HUES48 (cell line): ENCODE measurements around the gene FOXF1.

Source experiments
- H3K27ac ChIP-seq: one replicate; pipeline ENCODE4 v1.7.0; 2013; ENCODE audit warnings: low read depth, low read length, inconsistent platforms
- H3K27me3 ChIP-seq: 2 replicates; pipeline ENCODE4 v1.6.1; 2013; ENCODE audit warnings: mild to moderate bottlenecking, low read length; ENCODE audit not compliant: control insufficient read depth, insufficient read depth
- H3K36me3 ChIP-seq: 2 replicates; pipeline ENCODE4 v1.6.1; 2013; ENCODE audit warnings: low read length; ENCODE audit not compliant: control insufficient read depth, insufficient read depth
- H3K4me1 ChIP-seq: 2 replicates; pipeline ENCODE4 v1.6.1; 2013; ENCODE audit warnings: mild to moderate bottlenecking, low read length; ENCODE audit not compliant: control insufficient read depth, insufficient read depth
- H3K4me3 ChIP-seq: 2 replicates; pipeline ENCODE4 v1.5.1; 2013; ENCODE audit warnings: mild to moderate bottlenecking, low read depth, low read length
- H3K9ac ChIP-seq: 2 replicates; pipeline ENCODE4 v1.6.1; 2013; ENCODE audit warnings: mild to moderate bottlenecking, low read depth, low read length, moderate library complexity
- H3K9me3 ChIP-seq: 2 replicates; pipeline ENCODE4 v1.6.1; 2013; ENCODE audit warnings: low read length; ENCODE audit not compliant: control insufficient read depth, insufficient read depth

FOXF1 gene

DNA sequence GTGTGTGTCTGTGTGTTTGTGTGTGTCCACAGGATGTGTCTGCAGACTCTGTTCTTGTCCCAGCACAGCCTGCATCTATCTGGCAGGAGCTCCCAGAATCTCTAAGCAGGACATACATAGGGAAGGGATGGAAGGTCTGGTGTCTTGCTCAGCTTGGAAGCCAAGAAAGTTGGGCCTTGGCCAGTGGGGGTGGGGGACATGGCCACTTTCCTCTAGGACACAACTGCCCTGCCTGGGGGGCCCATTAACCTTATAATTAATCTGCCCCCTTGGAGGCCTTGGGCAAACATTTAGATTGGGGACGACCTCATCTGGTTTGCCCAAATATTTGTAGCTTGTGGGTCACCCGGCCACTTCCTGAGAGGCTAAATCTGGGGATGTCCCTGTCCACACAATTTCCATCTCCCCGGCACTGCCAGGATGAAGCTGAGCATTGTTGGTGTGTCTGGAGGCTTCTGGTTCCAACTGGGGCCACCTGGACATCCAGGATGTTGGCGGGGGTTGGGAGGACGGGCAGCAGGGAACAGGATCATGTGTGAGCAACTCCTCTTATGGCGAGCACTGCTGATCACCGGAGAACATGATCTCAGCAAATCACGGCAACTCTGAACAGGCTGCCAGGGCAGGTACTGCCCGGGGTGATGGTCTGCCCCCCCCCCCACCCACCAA is 17.2 kb upstream of the FOXF1 start:
- H3K27ac ChIP-seq: no peak overlapping the region
- no peak overlapping the region for H3K4me3 ChIP-seq
- peaks cover 99% of the 10 kb centered on the region for H3K27me3 ChIP-seq
- no peaks in the 10 kb centered on the region for H3K9me3 ChIP-seq
- no peaks in the 10 kb centered on the region for H3K36me3 ChIP-seq
- H3K9ac ChIP-seq: no peak overlapping the region
- peaks cover 17% of the 10 kb centered on the region for H3K4me1 ChIP-seq

GRCh38 chr16:86494039-86494564 is 16.2 kb upstream of the FOXF1 start:
- Histone ChIP-seq H3K27me3 (peaks cover 100% of the 10 kb centered on the region), H3K9ac (no peak overlapping the region), H3K9me3 (no peaks in the 10 kb centered on the region), H3K36me3 (no peaks in the 10 kb centered on the region), H3K4me1 (peaks cover 27% of the 10 kb centered on the region), H3K27ac (no peak overlapping the region), H3K4me3 (no peak overlapping the region)

DNA sequence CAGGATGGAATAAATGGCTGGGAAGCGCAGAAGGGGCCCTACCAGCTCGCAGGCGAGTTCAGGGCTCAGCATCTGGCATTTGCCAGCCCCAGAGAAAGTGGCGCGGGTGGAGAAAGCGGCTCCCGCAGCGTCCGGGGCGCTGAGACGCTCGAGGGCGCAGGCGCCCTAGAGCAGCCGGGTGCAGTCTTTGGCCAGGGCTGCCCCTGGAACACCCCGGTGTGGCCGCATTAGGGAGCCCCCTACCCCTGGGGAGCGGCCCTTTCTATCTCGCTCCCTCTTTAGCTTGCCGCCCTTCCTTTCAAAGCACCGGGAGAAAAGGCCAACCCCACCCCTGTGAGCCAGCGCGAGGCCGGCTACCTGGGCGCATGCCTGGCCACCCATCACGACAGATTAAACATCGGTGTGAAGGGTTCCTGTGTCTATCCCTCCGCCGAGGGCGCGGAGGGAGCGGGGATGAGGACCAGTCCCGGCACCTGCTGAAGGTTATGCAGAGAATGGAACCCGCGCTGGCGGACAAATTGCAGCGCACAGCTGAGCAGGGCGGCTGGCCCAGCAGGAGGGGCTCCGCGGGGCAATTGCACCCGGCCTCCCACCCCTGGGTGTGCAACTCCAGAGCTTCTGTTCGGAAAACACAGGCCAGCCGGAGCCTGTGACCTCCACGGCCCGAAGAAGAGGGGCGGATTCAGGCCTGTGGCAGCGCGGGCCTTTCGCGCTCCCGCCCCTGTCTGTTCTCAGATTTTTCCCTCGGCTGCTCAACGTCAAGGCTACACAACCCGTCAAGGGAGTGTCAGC is 15.6 kb upstream of the FOXF1 start:
- H3K9ac ChIP-seq: no peak overlapping the region
- H3K27me3 ChIP-seq: peaks cover 100% of the 10 kb centered on the region

GRCh38 chr16:86495357-86495701 is 15.0 kb upstream of the FOXF1 start:
- Histone ChIP-seq H3K27ac (no peak overlapping the region), H3K36me3 (no peaks in the 10 kb centered on the region), H3K9ac (no peak overlapping the region), H3K27me3 (peaks cover 100% of the 10 kb centered on the region), H3K4me1 (peaks cover 35% of the 10 kb centered on the region), H3K9me3 (no peaks in the 10 kb centered on the region), H3K4me3 (no peak overlapping the region)

More for the DNA sequence above, 15.6 kb upstream of the FOXF1 start:
- Histone ChIP-seq H3K36me3 (no peaks in the 10 kb centered on the region), H3K27ac (no peak overlapping the region), H3K4me3 (no peak overlapping the region), H3K9me3 (no peaks in the 10 kb centered on the region), H3K4me1 (peaks cover 29% of the 10 kb centered on the region)

- H3K27me3 ChIP-seq: peaks cover 100% of the 10 kb centered on the region
- H3K9me3 ChIP-seq: no peaks in the 10 kb centered on the region
- H3K9ac ChIP-seq: no peak overlapping the region
- peaks cover 36% of the 10 kb centered on the region for H3K4me1 ChIP-seq
- H3K27ac ChIP-seq: no peak overlapping the region
- H3K4me3 ChIP-seq: no peak overlapping the region
- H3K36me3 ChIP-seq: no peaks in the 10 kb centered on the region
Observed at GRCh38 chr16:86495756-86496261, 14.5 kb upstream of the FOXF1 start.

DNA sequence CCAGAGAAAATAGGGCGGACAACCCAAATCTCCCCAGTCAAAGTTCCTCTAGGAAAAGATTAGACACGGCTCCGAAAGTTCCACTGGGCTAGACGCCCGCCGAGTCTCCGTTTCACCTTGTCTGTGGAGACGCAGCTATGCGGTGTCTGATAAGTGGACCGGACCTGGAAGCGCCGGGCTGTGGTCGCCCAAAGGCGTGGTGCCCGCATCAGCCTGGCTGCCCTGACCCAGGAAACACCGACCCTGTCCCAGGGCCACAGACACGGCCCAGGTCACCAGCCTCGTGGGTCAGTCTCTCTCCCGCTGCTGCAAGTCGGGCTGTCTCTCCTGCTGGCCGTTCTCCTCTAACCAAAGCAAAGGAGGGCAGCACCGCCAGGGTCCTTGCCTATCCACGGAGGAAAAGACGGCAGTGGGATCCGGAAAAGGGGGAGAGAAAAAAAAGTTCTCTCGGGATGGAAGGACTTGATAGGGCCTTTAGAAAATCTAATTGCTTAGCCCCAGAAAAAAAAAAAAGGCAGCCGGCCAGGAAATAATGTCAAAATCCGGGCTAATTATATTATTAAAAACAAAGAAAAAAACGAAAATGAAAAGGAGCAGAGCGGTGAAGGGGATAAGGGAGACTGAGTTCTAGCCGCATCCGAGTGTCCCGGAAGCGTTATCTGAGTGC is 13.9 kb upstream of the FOXF1 start:
- no peaks in the 10 kb centered on the region for H3K9me3 ChIP-seq
- peaks cover 100% of the 10 kb centered on the region for H3K27me3 ChIP-seq
- H3K4me1 ChIP-seq: peaks cover 36% of the 10 kb centered on the region
- H3K27ac ChIP-seq: no peak overlapping the region
- H3K9ac ChIP-seq: no peak overlapping the region
- no peaks in the 10 kb centered on the region for H3K36me3 ChIP-seq
- no peak overlapping the region for H3K4me3 ChIP-seq

- Histone ChIP-seq H3K9me3 (no peaks in the 10 kb centered on the region), H3K27ac (no peak overlapping the region), H3K27me3 (peaks cover 100% of the 10 kb centered on the region), H3K9ac (no peak overlapping the region), H3K4me1 (peaks cover 36% of the 10 kb centered on the region), H3K4me3 (no peak overlapping the region), H3K36me3 (no peaks in the 10 kb centered on the region)
Observed at GRCh38 chr16:86496929-86497461, 13.3 kb upstream of the FOXF1 start.

GRCh38 chr16:86497551-86498021 is 12.7 kb upstream of the FOXF1 start:
- no peak overlapping the region for H3K4me3 ChIP-seq
- no peaks in the 10 kb centered on the region for H3K9me3 ChIP-seq
- H3K27ac ChIP-seq: no peak overlapping the region
- peaks cover 100% of the 10 kb centered on the region for H3K27me3 ChIP-seq
- H3K4me1 ChIP-seq: peaks cover 36% of the 10 kb centered on the region
- H3K9ac ChIP-seq: no peak overlapping the region
- no peaks in the 10 kb centered on the region for H3K36me3 ChIP-seq

DNA sequence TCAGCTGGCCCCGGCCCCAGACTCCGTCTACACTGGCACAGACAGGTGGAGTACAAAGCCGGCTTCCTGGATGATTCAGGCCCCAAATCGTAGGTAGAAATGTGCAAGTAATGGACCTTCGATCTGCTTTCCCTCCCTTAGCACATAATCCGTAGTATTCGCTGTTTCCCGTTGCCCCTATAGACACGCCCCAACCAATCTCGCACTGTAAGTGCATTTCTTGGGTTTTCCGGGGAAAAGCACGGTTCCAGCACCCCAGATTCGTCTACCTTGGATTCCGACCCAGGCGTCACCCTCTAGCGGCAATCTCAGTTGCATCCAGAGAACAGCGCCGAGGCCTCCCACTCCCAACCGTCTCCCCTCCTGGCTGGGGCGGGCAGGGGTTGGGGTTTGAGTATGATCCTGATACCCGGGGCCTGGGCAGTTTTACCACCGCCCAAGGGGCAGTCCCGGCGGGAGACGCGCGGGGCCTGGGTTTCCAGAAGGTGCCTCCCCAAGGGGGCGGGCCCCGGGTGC is 12.1 kb upstream of the FOXF1 start:
- Histone ChIP-seq H3K36me3 (no peaks in the 10 kb centered on the region), H3K27ac (no peak overlapping the region), H3K4me1 (peaks cover 36% of the 10 kb centered on the region)

DNA sequence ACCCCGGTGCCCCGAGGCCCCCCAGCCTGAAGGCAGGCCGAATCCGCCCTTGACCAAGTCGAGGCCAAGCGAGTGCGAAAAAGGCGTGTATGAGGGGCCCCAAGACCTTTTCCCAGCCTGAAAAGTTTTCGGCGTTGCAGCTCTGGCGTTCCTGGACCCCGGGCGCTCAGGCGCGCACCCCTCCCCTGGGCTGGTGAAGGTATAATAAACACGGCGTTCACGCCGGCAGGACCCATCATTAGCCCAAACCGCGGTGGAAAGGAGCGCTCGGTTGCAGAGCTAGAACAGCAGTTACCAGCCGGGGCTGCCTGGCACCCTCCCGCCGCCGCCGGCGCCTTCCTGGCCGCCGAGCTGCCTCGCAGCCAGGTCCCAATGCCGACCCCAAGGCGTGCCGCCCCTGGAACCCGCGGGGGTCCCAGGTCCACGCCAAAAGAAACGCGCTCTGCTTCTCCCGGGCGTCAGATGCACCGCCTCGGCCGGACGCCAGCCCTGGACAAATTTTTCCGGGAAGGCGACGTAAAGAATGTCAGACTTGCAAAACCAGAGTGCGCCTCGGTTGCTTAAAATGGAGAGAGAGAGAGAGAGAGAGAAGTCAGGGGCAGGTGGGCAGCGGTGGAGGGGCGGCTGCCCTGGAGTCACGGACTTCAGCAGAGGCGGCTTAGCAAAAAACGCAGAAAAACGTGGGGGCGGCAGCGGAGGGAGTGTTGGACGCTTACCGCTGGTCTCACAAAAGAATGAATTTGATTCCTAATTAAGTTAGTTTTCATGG is 11.5 kb upstream of the FOXF1 start:
- H3K4me1 ChIP-seq: peaks cover 33% of the 10 kb centered on the region
- H3K27me3 ChIP-seq: peaks cover 100% of the 10 kb centered on the region
- no peak overlapping the region for H3K9ac ChIP-seq
- H3K4me3 ChIP-seq: no peak overlapping the region; the same call in 1 of the 2 replicates
- H3K36me3 ChIP-seq: no peaks in the 10 kb centered on the region
- no peak overlapping the region for H3K27ac ChIP-seq
- no peaks in the 10 kb centered on the region for H3K9me3 ChIP-seq

More for the DNA sequence above, 12.1 kb upstream of the FOXF1 start:
- Histone ChIP-seq H3K9ac (no peak overlapping the region), H3K27me3 (peaks cover 100% of the 10 kb centered on the region), H3K4me3 (no peak overlapping the region), H3K9me3 (no peaks in the 10 kb centered on the region)
